NT2/D1 (cell line): Measurements from ENCODE around the gene PRRT3.

Experiments used
- SUZ12 ChIP-seq: IDR thresholded peaks from 2 replicates; pipeline ENCODE4 v1.6.1; 2011; ENCODE audit not compliant: insufficient read length, insufficient read depth; ENCODE audit errors: extremely low read depth
- YY1 ChIP-seq: IDR thresholded peaks from 2 replicates; pipeline ENCODE4 v1.6.1; 2011; ENCODE audit not compliant: insufficient read length, insufficient read depth
- ZNF274 ChIP-seq: IDR thresholded peaks from 2 replicates; pipeline ENCODE4 v1.6.1; 2011; ENCODE audit warnings: mild to moderate bottlenecking, low read depth, low read length

- TF ChIP-seq YY1 (no peak), ZNF274 (no peak), SUZ12 (no peak)
Measured at GRCh38 chr3:9951126-9951525, 1.1 kb downstream of the PRRT3 start.
